GM12875 (cell line): ENCODE measurements around the gene GIMD1.
"Not testable (repeated sequence)": the region's sequence is repeated elsewhere in the genome, so short reads cannot be mapped to it uniquely, and the experiment has no call there.

Experiments used
- H3K4me3 ChIP-seq: one replicate; pipeline ENCODE4 v1.5.1; 2011; ENCODE audit warnings: low read depth, low read length, control low read depth
- TF ChIP-seq, protein P1 (sequence below): IDR thresholded peaks from 2 replicates; pipeline ENCODE4 v1.5.1; 2011; ENCODE audit warnings: low read depth, mild to moderate bottlenecking, control low read depth, inconsistent platforms, low read length, moderate library complexity, borderline replicate concordance; ENCODE audit not compliant: insufficient read depth

GIMD1 gene

DNA sequence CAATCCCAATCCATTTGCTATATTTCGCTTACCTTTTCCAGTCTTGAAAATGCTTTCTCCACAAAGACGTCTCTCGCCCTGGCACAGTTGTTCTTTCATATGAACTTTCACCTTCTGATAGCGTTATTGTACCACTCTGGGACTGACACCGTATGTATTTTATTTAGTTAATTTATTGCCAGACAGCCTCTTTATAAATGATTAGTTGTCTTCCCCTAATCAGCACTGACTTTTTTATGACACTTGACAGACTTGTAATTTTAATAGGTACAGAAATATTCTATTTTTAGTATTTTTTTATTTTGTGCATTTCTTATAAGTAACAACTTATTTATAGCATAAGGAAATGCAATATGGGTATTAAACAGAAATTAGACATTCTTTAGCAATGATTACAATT, at the start of gene GIMD1:
Gene GIMD1 (minus strand): TSS at position 101 of the 400 bp plus-strand sequence. CDS start 1,343 bp downstream, outside the sequence.
- H3K4me3 ChIP-seq, result no peak within 1 kb of the TSS
- TF ChIP-seq, protein P1, sequence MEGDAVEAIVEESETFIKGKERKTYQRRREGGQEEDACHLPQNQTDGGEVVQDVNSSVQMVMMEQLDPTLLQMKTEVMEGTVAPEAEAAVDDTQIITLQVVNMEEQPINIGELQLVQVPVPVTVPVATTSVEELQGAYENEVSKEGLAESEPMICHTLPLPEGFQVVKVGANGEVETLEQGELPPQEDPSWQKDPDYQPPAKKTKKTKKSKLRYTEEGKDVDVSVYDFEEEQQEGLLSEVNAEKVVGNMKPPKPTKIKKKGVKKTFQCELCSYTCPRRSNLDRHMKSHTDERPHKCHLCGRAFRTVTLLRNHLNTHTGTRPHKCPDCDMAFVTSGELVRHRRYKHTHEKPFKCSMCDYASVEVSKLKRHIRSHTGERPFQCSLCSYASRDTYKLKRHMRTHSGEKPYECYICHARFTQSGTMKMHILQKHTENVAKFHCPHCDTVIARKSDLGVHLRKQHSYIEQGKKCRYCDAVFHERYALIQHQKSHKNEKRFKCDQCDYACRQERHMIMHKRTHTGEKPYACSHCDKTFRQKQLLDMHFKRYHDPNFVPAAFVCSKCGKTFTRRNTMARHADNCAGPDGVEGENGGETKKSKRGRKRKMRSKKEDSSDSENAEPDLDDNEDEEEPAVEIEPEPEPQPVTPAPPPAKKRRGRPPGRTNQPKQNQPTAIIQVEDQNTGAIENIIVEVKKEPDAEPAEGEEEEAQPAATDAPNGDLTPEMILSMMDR, result no peak

DNA sequence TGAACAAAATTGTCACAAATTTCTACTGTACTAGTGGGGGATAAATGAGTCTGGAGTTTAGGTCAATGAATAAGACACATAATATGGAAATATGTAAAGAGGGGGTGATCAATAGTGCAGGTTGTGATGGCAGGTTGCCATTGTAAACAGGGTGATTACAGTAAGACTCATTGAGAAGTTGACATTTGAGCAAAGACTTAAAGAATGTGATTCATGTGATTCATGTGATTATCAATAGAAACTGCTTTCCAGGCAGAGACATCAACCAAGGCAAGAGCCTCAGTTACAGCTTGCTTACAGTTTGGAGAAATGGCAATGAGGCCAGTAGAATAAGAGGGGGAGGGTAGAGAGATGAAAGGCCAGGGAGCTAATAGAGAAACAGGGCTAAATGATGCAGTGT, 45.8 kb upstream of the GIMD1 start:
- TF ChIP-seq, protein P1, result no peak

DNA sequence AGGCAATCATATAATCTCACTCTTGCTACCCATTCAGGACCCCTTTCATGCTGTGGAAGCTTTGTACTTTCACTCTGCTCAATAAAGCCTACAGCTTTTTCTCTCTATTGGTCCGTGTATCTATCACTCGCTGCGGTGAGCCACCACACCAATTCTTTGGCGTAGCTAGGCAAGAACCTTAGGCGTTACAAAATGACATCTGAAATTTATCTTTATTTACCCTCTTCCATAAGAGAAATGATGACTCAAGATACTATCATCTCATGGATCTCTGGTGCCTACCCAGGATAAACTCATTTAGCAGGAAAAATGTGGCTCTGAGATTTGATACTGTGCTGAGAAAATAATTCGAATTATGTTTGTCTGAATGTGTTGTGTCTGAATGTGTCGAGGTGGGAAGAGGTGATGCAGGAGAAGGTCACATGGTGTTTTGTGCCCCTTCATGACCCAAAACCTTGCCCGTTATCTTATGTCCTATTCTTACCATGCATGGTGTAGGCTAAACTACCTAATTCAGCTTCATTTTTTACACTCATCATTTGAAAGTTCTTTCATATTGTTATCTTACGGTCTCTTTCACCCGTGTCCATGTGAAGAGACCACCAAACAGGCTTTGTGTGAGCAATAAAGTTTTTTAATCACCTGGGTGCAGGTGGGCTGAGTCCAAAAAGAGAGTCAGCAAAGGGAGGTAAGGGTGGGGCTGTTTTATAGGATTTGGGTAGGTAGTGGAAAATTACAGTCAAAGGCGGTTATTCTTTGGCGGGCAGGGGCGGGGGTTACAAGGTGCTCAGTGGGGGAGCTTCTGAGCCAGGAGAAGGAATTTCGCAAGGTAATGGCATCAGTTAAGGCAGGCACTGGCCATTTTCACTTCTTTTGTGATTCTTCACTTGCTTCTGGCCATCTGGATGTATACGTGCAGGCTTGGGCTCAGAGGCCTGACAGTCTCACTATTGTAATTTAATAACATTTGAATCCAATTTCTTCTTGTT, 41.6 kb upstream of the GIMD1 start:
- H3K4me3 ChIP-seq, result no peak overlapping the region

More for the DNA sequence above, 45.8 kb upstream of the GIMD1 start:
- H3K4me3 ChIP-seq, result no peak overlapping the region

DNA sequence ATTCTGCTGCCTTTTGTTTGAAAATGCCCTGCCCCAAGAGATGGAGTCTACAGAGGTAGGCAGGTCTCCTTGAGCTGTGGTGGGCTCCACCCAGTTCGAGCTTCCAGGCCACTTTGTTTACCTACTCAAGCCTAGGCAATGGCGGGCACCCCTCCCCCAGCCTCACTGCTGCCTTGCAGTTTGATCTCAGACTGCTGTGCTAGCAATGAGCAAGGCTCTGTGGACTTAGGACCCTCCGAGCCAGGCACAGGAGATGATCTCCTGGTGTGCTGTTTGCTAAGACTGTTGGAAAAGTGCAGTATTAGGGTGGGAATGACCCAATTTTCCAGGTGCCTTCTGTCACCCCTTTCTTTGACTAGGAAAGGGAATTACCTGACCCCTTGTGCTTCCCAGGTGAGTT, 39.4 kb upstream of the GIMD1 start:
- not testable (repeated sequence) for H3K4me3 ChIP-seq

More for the DNA sequence above, 41.6 kb upstream of the GIMD1 start:
- TF ChIP-seq, protein P1, result no peak

DNA sequence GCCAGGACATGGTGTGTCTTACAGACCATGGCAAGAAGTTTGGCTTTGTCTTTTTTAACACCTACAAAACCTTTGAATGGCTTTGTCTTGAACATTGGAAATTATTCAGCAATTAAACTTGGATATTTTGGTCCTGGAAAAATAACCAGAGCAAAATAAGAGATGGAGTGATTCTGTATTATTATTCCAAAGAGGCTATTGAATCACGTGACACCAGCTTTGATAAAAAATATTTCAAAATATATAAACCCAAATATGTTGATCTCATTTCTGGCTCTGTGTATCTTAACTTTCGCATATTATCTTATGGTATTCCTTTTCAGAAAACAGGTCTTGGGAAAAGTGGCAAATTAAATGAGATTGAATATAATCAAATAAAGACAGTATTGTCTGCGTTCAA, 32.6 kb upstream of the GIMD1 start:
- TF ChIP-seq, protein P1, result no peak
- no peak overlapping the region for H3K4me3 ChIP-seq

DNA sequence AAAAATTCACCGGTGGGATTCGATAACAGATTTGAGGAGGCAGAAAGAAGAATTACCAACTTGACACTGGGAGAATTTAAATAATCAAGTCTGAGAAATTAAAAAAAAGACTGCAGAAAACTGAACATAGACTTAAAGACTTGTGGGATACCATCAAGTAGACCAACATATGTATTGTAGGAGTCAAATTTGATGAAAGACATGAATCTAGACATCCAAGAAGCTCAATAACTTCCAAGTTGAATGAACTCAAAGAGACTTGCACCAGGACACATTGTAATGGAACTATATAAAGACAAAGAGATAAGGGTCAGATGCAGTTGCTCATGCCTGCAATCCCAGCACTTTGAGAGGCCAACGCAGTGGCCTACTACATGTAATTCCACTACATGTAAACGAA, 30.3 kb upstream of the GIMD1 start:
- H3K4me3 ChIP-seq, result not testable (repeated sequence)

DNA sequence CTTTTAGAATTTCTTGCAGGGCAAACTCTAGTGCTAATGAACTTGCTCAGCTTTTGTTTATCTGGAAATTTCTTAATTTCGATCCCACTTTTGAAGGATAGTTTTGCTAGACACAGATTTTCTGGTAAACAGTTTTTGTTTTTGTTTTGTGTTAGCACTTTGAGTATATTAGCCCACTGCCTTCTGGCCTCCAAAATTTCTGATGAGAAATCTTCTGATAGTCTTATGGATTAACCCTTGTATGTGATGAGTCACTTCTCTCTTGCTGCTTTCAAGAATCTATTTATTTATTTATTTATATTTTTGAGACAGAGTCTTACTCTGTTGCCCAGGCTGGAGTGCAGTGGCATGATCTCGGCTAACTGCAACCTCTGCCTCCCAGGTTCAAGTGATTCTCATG, 27.0 kb upstream of the GIMD1 start:
- TF ChIP-seq, protein P1, result no peak

DNA sequence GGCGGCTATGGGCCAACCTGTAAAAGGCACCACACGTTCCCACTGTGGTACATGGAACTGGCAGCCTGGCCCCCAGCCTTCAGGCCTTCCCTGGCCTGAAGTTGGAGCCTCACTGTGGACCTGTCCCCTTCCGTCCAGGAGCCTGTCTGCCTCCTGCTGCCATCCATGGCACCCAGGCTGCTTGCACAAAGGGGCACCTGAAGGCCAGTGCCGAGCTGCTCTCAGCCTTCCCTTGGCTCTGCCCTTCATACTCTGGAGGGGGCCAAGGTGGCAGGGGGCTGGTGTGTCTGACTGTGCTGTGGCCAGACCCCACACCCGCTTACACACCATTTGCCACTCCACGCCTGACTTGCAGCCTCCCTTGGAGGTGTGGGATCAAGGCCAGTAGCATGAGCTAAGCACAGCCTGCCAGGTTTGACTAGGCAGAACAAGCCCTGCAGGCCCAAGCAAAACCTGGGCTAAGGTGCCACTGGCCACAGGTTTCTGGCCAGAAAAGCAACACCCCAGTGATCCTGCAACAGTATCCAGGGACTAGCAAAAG, 17.3 kb upstream of the GIMD1 start:
- no peak overlapping the region for H3K4me3 ChIP-seq
- TF ChIP-seq, protein P1, result no peak

More for the DNA sequence above, 27.0 kb upstream of the GIMD1 start:
- H3K4me3 ChIP-seq, result no peak overlapping the region
